HCEC 1CT (cell line): ENCODE results near the gene VAMP1.

Experiments
- DNase-seq: peaks from one replicate; pipeline ENCODE4 v3.0.0-alpha.2; 2017

Gene VAMP1

GRCh38 chr12:6423267-6424007 is 47.0 kb downstream of the VAMP1 start:
- peak; percentile 86 for DNase-seq

- no peak for DNase-seq
These were observed 50.1 kb downstream of the VAMP1 start for GRCh38 chr12:6420364-6420763.

- DNase-seq, result no peak
These were observed 51.7 kb downstream of the VAMP1 start for GRCh38 chr12:6418796-6419195.

- DNase-seq, result no peak
These were observed 53.9 kb downstream of the VAMP1 start for GRCh38 chr12:6416596-6416995.
